ENCODE data around the gene BIRC7.
A peak's percentile ranks its signal among the peaks of the same experiment; 100 is the strongest.

Gene BIRC7

DNA sequence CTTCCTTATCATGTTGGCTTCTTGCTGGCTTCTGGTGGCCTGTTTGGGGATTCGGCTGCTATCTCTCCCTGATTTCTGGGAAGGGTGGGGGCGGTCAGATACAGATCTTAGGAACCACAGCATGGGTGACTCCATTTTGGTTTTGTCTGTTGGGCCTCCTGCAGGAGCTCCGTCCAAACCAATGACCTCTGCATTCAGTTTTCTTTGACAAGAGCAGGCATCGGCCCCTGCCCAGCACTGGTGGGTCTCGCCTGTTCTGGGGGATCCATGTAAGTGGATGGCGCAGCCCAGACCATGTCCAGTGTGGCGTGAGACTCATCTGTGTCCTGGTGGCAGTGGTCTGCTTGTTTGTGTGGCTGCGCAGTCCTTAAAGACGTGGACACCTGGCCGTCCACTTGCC, 28.3 kb downstream of the BIRC7 start:
- H3K4me1 ChIP-seq (ENCODE audit: insufficient read depth, low read length): no peaks in the 10 kb centered on the region
- peaks cover 6 to 35% of the 10 kb centered on the region in 2 donors for H3K27me3 ChIP-seq (ENCODE audit: control insufficient read depth in 1 of 2, insufficient read depth in 2 of 2, low read length in 2 of 2)

DNA sequence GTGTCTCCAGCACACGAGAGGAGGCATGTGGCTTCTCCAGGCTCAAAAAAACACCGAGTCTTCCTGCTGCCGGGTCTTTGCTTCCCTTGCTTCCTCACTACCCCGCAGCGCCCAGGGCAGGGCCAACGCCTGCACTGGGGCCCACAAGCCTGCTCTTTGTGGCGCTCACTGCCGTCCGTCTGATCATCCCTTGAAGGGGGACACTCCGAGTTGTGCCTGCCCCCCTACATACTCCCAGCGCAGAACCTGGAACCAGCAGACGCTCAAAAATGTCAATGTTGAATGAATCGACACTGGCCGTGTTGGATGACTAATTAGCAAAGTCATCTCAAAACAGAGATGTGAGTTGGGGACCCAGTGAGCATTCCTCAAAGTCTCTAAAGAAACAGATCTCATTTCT, 28.8 kb downstream of the BIRC7 start:
- no peak overlapping the region for H3K4me3 ChIP-seq (ENCODE audit: low read depth in 1 of 2, low read length in 2 of 2)
- H3K27me3 ChIP-seq (ENCODE audit: control insufficient read depth in 1 of 2, insufficient read depth in 2 of 2, low read length in 2 of 2): peaks cover 6 to 35% of the 10 kb centered on the region in 2 donors
- H3K4me1 ChIP-seq (ENCODE audit: insufficient read depth, low read length): no peaks in the 10 kb centered on the region
- no peak overlapping the region for H3K27ac ChIP-seq (ENCODE audit: low read depth, low read length)
- no peaks in the 10 kb centered on the region for H3K9me3 ChIP-seq (ENCODE audit: low read length)
- no peak overlapping the region for H3K9ac ChIP-seq (ENCODE audit: low read length)
- H3K36me3 ChIP-seq (ENCODE audit: insufficient read depth, low read length): no peaks in the 10 kb centered on the region

More for the DNA sequence above, 28.3 kb downstream of the BIRC7 start:
- Histone ChIP-seq H3K36me3 (ENCODE audit: insufficient read depth, low read length) (no peaks in the 10 kb centered on the region), H3K9me3 (ENCODE audit: low read length) (no peaks in the 10 kb centered on the region), H3K27ac (ENCODE audit: low read depth, low read length) (no peak overlapping the region), H3K9ac (ENCODE audit: low read length) (no peak overlapping the region), H3K4me3 (ENCODE audit: low read depth in 1 of 2, low read length in 2 of 2) (no peak overlapping the region)

DNA sequence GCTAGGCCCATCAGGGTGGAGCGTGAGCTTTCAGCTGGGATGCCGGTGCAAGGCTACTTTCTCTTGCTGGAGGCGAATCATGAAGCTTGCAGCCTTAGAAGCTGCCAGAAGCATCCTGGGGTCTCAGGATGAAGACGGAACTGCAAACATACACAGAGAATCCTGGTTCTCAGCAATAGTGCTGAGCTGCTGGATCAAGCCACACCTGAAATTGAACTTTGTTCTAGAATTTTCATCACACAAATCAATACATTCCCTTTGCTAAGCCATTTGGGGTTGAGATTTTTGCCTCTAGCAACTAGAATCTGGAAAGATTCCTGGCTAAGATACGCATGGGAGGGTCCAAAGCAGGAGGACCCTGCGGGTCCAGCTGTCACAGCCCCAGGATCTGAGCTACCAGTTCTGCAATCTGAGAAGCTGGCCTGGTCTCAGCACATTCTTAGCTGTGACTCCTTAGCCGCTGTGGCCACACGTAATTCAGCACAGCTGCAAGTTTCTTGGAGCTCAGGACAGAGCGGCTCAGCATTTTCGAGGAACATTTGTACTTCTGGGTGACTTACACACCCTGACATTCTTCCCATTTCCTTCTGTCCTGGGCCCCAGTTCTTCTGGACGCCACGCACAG, 30.3 kb downstream of the BIRC7 start:
- no peak overlapping the region for H3K4me3 ChIP-seq (ENCODE audit: low read depth in 1 of 2, low read length in 2 of 2)
- no peaks in the 10 kb centered on the region for H3K4me1 ChIP-seq (ENCODE audit: insufficient read depth, low read length)
- H3K9ac ChIP-seq (ENCODE audit: low read length): no peak overlapping the region
- H3K27me3 ChIP-seq (ENCODE audit: control insufficient read depth in 1 of 2, insufficient read depth in 2 of 2, low read length in 2 of 2): peaks cover 6 to 35% of the 10 kb centered on the region in 2 donors
- H3K27ac ChIP-seq (ENCODE audit: low read depth, low read length): no peak overlapping the region
- no peaks in the 10 kb centered on the region for H3K36me3 ChIP-seq (ENCODE audit: insufficient read depth, low read length)
- H3K9me3 ChIP-seq (ENCODE audit: low read length): no peaks in the 10 kb centered on the region

DNA sequence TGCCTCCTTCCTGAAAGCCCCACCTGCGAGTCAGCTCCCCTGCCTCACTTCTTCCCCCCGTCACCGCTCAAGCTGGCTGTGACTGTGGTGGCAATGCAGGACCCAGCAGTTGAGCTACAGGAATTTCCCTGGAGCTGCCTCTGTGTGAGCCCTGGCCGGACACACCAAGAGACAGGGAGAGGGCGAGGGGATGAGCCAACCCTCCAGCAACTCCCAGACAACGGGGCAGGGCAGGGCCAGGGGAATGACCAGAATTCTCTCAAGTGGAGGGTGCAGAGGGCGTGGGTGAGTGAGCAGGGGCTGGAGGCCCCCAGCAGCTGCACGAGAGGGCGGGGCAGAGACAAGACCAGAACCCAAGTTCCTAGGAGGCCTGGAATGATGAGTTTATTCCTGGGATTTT, 32.0 kb downstream of the BIRC7 start:
- Histone ChIP-seq H3K9me3 (ENCODE audit: low read length) (no peaks in the 10 kb centered on the region), H3K27me3 (ENCODE audit: control insufficient read depth in 1 of 2, insufficient read depth in 2 of 2, low read length in 2 of 2) (peaks cover 6 to 26% of the 10 kb centered on the region in 2 donors), H3K27ac (ENCODE audit: low read depth, low read length) (no peak overlapping the region), H3K4me3 (ENCODE audit: low read depth in 1 of 2, low read length in 2 of 2) (no peak overlapping the region), H3K9ac (ENCODE audit: low read length) (no peak overlapping the region), H3K4me1 (ENCODE audit: insufficient read depth, low read length) (peaks cover 7% of the 10 kb centered on the region), H3K36me3 (ENCODE audit: insufficient read depth, low read length) (no peaks in the 10 kb centered on the region)

DNA sequence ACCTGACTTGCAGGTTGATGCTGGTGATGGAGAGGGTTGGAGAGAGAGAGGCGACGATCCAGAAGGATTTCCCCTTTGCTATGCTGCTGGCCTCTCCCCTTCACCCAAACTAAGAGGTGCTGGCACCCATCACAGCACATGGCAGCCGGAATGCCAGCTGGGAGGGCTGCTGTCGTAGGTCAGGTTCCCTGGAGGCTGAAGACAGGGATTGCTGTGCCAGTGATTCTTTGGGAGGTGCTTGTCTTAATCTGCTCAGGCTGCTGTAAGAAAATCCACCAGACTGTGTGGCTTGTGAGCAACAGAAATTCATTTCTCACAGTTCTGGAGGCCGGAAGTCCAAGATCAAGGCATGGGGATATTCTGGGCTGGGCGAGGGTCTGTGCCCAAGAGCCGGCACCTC, 32.6 kb downstream of the BIRC7 start:
- no peak overlapping the region for H3K4me3 ChIP-seq (ENCODE audit: low read depth in 1 of 2, low read length in 2 of 2)
- no peak overlapping the region for H3K9ac ChIP-seq (ENCODE audit: low read length)
- H3K36me3 ChIP-seq (ENCODE audit: insufficient read depth, low read length): no peaks in the 10 kb centered on the region
- H3K9me3 ChIP-seq (ENCODE audit: low read length): no peaks in the 10 kb centered on the region
- H3K27me3 ChIP-seq (ENCODE audit: control insufficient read depth in 1 of 2, insufficient read depth in 2 of 2, low read length in 2 of 2): peaks cover 6 to 23% of the 10 kb centered on the region in 2 donors
- no peak overlapping the region for H3K27ac ChIP-seq (ENCODE audit: low read depth, low read length)
- H3K4me1 ChIP-seq (ENCODE audit: insufficient read depth, low read length): peaks cover 7% of the 10 kb centered on the region

DNA sequence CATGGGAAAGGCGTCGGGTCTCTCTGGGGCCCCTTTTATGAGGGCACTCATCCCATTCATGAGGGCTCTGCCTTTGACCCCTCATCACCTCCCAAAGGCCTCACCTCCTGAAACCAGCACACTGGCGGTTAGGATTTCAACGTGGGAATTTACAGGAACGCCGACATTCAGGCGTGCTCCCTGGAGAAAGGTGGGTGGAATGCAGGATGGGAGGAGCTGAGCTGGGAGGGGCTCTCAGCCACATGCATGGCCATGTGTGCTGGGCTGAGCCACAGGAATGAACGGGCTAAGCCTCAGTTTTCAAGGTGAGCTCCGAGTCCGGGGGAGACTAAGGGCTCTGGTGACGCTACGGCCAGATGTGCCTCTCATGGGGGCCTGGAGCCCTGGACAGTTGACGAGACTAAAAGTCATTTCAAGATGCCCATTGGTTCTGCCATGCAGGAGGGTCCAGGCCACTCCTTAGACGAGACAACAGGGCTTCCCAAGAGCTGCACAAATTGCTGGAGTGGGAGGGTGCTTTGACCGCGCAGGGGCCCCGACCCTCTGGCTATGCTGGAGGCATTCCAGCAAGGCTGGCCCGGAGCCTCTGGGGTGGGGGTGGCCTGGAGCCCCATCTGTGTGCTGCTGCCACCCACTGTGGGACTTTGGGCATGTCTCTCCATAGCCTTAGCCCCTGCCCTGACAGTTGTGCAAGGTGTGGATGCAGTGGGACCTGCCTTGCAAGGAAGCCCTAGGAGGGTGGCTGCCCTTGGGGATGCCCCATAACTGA, 33.1 kb downstream of the BIRC7 start:
- Histone ChIP-seq H3K4me1 (ENCODE audit: insufficient read depth, low read length) (peaks cover 13% of the 10 kb centered on the region), H3K4me3 (ENCODE audit: low read depth in 1 of 2, low read length in 2 of 2) (no peak overlapping the region), H3K27ac (ENCODE audit: low read depth, low read length) (no peak overlapping the region), H3K9me3 (ENCODE audit: low read length) (no peaks in the 10 kb centered on the region), H3K9ac (ENCODE audit: low read length) (no peak overlapping the region), H3K36me3 (ENCODE audit: insufficient read depth, low read length) (no peaks in the 10 kb centered on the region), H3K27me3 (ENCODE audit: control insufficient read depth in 1 of 2, insufficient read depth in 2 of 2, low read length in 2 of 2) (peaks cover 6 to 23% of the 10 kb centered on the region in 2 donors)

DNA sequence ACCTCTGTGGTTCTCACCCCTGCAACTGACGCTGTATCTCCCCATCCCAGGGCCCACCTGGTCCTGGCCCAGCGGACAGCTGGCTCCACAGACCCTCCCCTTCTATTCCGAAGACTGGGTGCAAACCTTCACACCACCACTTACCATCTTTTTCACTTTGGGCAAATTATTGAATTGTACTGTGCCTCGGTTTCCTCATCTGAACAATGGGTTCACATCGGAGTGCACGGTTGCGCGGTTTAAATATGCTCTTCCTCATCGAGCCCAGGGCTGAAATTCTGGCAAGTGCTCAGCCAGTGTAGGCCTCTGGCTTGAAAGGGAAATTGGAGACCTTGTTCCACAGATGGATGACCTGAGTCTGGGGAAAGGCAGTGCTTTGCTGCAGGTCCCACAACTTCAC, 34.0 kb downstream of the BIRC7 start:
- Histone ChIP-seq H3K9me3 (ENCODE audit: low read length) (no peaks in the 10 kb centered on the region), H3K9ac (ENCODE audit: low read length) (no peak overlapping the region), H3K27ac (ENCODE audit: low read depth, low read length) (no peak overlapping the region), H3K27me3 (ENCODE audit: control insufficient read depth in 1 of 2, insufficient read depth in 2 of 2, low read length in 2 of 2) (peaks cover 6 to 23% of the 10 kb centered on the region in 2 donors), H3K4me1 (ENCODE audit: insufficient read depth, low read length) (peaks cover 19% of the 10 kb centered on the region), H3K4me3 (ENCODE audit: low read depth in 1 of 2, low read length in 2 of 2) (no peak overlapping the region), H3K36me3 (ENCODE audit: insufficient read depth, low read length) (no peaks in the 10 kb centered on the region)

DNA sequence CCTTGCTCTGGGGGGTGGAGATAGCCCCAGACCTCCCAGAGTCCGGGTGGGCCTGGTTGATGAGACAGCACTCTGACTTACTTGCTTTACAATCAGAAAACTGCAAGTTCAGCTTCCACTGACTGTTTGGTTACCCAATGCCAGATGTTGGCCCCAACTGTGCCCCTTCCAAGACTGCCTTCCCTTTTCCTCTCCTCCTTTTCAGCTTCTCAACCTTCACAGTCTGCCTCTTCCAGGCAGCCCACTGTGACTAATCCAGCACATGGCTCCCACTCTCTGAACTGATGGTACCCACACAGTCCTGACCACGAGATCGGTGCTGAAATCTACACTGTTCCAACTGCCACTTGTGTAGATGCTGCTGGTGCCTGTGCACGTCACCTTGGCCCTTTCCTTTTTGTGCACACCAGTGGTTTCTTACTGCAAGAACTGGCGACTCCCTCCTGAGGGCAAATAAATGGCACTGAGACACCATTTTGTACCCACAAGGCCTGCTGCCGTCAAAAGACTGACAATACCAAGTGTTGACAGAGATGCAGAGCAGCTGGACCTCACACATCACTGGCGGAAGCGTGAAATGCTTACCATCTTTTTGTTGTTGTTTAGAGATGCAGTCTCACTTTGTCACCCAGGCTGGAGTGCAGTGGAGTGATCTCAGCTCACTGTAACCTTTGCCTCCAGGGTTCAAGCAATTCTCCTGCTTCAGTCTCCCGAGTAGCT, 35.1 kb downstream of the BIRC7 start:
- H3K27me3 ChIP-seq (ENCODE audit: control insufficient read depth in 1 of 2, insufficient read depth in 2 of 2, low read length in 2 of 2): peaks cover 6 to 18% of the 10 kb centered on the region in 2 donors
- H3K27ac ChIP-seq (ENCODE audit: low read depth, low read length): no peak overlapping the region
- no peaks in the 10 kb centered on the region for H3K36me3 ChIP-seq (ENCODE audit: insufficient read depth, low read length)
- H3K9ac ChIP-seq (ENCODE audit: low read length): no peak overlapping the region
- H3K4me3 ChIP-seq (ENCODE audit: low read depth in 1 of 2, low read length in 2 of 2): no peak overlapping the region
- H3K4me1 ChIP-seq (ENCODE audit: insufficient read depth, low read length): peaks cover 21% of the 10 kb centered on the region
- H3K9me3 ChIP-seq (ENCODE audit: low read length): no peaks in the 10 kb centered on the region

DNA sequence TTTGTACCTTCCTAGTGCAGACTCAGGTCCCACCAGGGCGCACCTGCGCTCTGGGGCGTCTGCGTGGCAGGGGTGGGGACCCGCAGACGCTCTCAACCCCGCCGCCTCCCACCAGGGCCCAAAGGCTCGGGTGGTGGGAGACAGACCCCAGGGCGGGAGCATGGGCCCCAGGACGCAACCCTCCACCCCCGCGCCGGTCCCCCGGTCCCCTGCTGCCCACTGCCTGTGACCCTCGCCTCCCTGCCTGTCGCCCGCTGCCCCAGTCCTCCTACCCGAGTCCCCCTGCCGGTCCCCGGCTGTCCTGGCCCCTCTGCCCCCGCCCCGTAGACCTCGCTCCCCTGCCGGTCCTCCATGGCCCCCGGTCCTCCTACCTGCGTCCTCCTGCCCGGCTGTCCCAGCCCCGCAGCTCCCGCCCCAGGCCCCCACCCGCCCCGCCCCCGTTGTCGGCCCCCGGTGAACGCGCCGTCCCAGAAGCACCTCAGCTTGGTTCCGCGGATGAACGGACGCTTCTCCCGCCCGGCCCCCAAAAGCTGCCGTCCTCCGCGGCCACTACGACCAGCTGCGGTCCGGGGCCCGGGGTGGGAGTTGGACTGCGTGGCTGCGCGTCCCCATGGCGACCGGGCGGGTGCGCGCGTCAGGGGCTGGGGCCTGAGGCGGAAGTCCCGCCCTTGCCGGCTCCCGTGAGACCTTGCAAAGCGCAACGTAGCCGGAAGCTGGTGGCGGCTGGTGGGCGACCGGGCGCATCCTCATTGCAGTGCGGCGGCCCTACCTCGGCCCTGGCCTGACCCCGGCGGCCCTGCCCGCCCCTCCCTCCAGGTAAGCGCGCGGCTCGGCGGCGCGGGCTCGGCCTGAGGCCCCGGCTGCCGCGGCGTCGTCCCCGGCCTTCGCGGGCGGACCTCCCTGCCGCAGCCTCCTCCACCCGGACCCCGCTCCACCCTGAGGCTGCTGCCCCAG, 36.7 kb downstream of the BIRC7 start, which contains the start of gene ARFGAP1:
ARFGAP1 (plus strand) TSS at position 709 of the 954 bp plus-strand sequence. CDS start 2,768 bp downstream, outside the sequence.
- Histone ChIP-seq H3K4me1 (ENCODE audit: insufficient read depth, low read length) (peaks cover 21% of the 10 kb centered on the region), H3K9ac (ENCODE audit: low read length) (peak within 1 kb of the TSS; percentile 68), H3K27me3 (ENCODE audit: control insufficient read depth in 1 of 2, insufficient read depth in 2 of 2, low read length in 2 of 2) (peaks cover 6 to 14% of the 10 kb centered on the region in 2 donors), H3K27ac (ENCODE audit: low read depth, low read length) (peak within 1 kb of the TSS; percentile 67), H3K36me3 (ENCODE audit: insufficient read depth, low read length) (peaks cover 11% of the 10 kb centered on the region), H3K9me3 (ENCODE audit: low read length) (no peaks in the 10 kb centered on the region), H3K4me3 (ENCODE audit: low read depth in 1 of 2, low read length in 2 of 2) (peak within 1 kb of the TSS; percentile 75 to 92)

DNA sequence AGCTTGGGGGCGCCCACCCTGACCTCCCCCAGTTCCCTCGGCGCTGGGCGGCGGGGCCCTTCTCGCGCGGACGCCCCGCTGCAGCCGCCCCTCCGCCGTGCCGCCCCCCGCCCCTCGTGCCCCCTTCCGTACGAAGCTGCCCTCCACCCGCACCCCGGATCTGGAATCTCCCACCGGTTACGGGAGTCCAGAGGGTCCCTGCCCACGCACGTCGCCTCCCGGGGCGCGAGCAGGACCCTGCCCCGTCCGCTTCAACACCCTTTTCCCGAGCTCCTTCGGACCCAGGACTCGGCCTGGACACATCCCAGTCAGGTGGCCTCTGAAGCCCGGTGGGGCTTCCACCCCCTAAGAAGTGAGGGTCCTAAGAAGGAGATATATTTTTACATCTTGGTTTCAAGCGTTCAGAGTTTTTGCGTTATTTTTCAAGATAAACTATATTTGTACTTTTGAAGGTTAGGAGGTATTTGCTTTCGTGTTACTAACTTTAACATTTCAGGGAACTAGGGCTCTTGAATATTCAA, 37.4 kb downstream of the BIRC7 start:
- H3K4me1 ChIP-seq (ENCODE audit: insufficient read depth, low read length): peaks cover 21% of the 10 kb centered on the region
- H3K4me3 ChIP-seq (ENCODE audit: low read depth in 1 of 2, low read length in 2 of 2): peak overlapping the region; percentile 75 to 92
- H3K27ac ChIP-seq (ENCODE audit: low read depth, low read length): peak overlapping the region; percentile 67
- no peaks in the 10 kb centered on the region for H3K9me3 ChIP-seq (ENCODE audit: low read length)
- peaks cover 11% of the 10 kb centered on the region for H3K36me3 ChIP-seq (ENCODE audit: insufficient read depth, low read length)
- peaks cover 6 to 7% of the 10 kb centered on the region in 2 donors for H3K27me3 ChIP-seq (ENCODE audit: control insufficient read depth in 1 of 2, insufficient read depth in 2 of 2, low read length in 2 of 2)
- H3K9ac ChIP-seq (ENCODE audit: low read length): peak overlapping the region; percentile 68
